Measurements from ENCODE around the gene SIK3.
"Not testable (repeated sequence)": the region's sequence is repeated elsewhere in the genome, so short reads cannot be mapped to it uniquely, and the experiment has no call there.

The SIK3 gene

GRCh38 chr11:116834535-116835041 is 263.6 kb downstream of the SIK3 start:
- DNase-seq, result not testable (repeated sequence)

GRCh38 chr11:116833816-116834534 is 264.3 kb downstream of the SIK3 start:
- DNase-seq, result no peak

GRCh38 chr11:116833491-116833815 is 264.8 kb downstream of the SIK3 start:
- DNase-seq, result no peak

- DNase-seq, result no peak
Measured at GRCh38 chr11:116832350-116833290, 265.6 kb downstream of the SIK3 start.

- DNase-seq, result no peak
Measured at GRCh38 chr11:116831790-116832349, 266.4 kb downstream of the SIK3 start.

GRCh38 chr11:116830184-116830912 is 267.9 kb downstream of the SIK3 start:
- no peak for DNase-seq

GRCh38 chr11:116829525-116830183 is 268.6 kb downstream of the SIK3 start, which contains the start of gene APOC3:
Gene APOC3 (plus strand): TSS chr11:116829907. CDS start chr11:116830583, 676 bp downstream.
- DNase-seq, result no peak

- DNase-seq, result no peak
Measured at GRCh38 chr11:116828632-116829524, 269.4 kb downstream of the SIK3 start.

- no peak for DNase-seq
Measured at GRCh38 chr11:116827461-116827860, 270.8 kb downstream of the SIK3 start.

GRCh38 chr11:116826751-116827431 is 271.3 kb downstream of the SIK3 start:
- no peak for DNase-seq

GRCh38 chr11:116825854-116826750 is 272.1 kb downstream of the SIK3 start:
- DNase-seq, result no peak

GRCh38 chr11:116825434-116825833 is 272.8 kb downstream of the SIK3 start:
- no peak for DNase-seq

GRCh38 chr11:116823031-116823843 is 275.0 kb downstream of the SIK3 start, which contains the start of gene APOA4:
Gene APOA4 (minus strand): TSS chr11:116823304. CDS start chr11:116823191, 113 bp downstream.
- no peak for DNase-seq

- DNase-seq, result no peak
Measured at GRCh38 chr11:116822575-116822974, 275.7 kb downstream of the SIK3 start.

- no peak for DNase-seq
Measured at GRCh38 chr11:116821050-116821918, 276.9 kb downstream of the SIK3 start.

GRCh38 chr11:116819049-116819448 is 279.2 kb downstream of the SIK3 start:
- DNase-seq, result no peak

- DNase-seq, result no peak
Measured at GRCh38 chr11:116814502-116814901, 283.7 kb downstream of the SIK3 start.
